ENCODE data around the gene TRIO. TPM values are rescaled to one million over a fixed set of nuclear protein-coding genes. Genes with fewer than 3 reads are reported as not detected.

TRIO gene
- total and polyA plus RNA-seq, 2 of the 8 experiments (the other 6 are each of a cell fraction or from before 2014, with no cell fraction given), result 35.1 to 69.1 TPM

DNA sequence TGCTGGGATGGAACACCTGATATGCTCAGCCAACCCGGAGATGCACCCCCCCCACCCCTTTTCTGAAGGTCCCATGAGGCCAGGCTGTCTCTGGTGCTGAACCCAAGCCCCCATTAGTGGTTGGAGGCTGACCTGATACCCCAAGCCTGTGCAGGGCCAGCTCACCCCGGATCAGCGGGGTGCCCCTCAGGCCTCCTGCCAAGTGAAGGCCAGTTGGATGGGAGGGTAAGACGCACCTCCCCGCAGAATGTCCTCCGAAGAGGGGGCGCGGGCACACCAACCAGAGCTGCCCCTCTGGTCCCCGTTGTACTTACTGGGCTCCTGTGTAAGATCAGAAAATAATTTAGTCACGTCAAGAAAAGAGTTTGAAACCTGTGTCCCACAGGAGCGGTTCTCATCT is 361.7 kb downstream of the TRIO start:
- Histone ChIP-seq H3K4me1 (replicated peaks in 1 of 4; ENCODE audit: control insufficient read depth in 3 of 4, insufficient read depth in 4 of 4, low read length in 3 of 4) (no peaks in the 10 kb centered on the region; a peak in 1 of 7 replicates), H3K27ac (ENCODE audit: low read depth, low read length) (no peak overlapping the region), H3K4me3 (ENCODE audit: extremely low read depth in 1 of 4, insufficient read depth in 2 of 4, low read depth in 3 of 4, low read length in 4 of 4) (no peak overlapping the region), H2BK5ac (ENCODE audit: low read depth, low read length) (no peak overlapping the region), H3K14ac (ENCODE audit: insufficient read length) (no peak overlapping the region), H2BK12ac (ENCODE audit: low read depth, low read length) (no peak overlapping the region), H3K36me3 (ENCODE audit: control insufficient read depth in 2 of 4, insufficient read depth in 4 of 4, low read length in 3 of 4) (peaks cover 0 to 18% (median 6%) of the 10 kb centered on the region in 4 experiments; a peak in 7 of 8 replicates), H3K18ac (ENCODE audit: extremely low read depth, low read length) (no peak overlapping the region), H4K91ac (replicated peaks; ENCODE audit: insufficient read length, low read length) (no peak overlapping the region), H2BK120ac (replicated peaks; ENCODE audit: low read depth, low read length) (no peak overlapping the region), H3K27me3 (replicated peaks in 1 of 4; ENCODE audit: control insufficient read depth in 3 of 4, extremely low read depth in 1 of 4, insufficient read depth in 3 of 4, low read length in 3 of 4) (no peaks in the 10 kb centered on the region), H3K23me2 (ENCODE audit: low read depth, low read length) (no peaks in the 10 kb centered on the region), H3K9ac (replicated peaks in 1 of 4; ENCODE audit: extremely low read depth in 1 of 4, low read depth in 3 of 4, low read length in 3 of 4) (no peak overlapping the region), H2BK20ac (ENCODE audit: low read length) (no peak overlapping the region), H3K9me3 (ENCODE audit: insufficient read depth in 2 of 2, low read depth in 1 of 2, low read length in 1 of 2) (no peaks in the 10 kb centered on the region), H2AK5ac (ENCODE audit: low read depth, low read length) (no peak overlapping the region), H2AFZ (ENCODE audit: low read length) (no peak overlapping the region), H3K79me2 (ENCODE audit: control insufficient read depth in 1 of 2, insufficient read depth in 2 of 2, low read length in 2 of 2) (no peaks in the 10 kb centered on the region), H4K8ac (ENCODE audit: extremely low read depth, insufficient read depth, low read length) (no peak overlapping the region), H2BK15ac (ENCODE audit: low read length) (no peak overlapping the region), H3K56ac (replicated peaks; ENCODE audit: insufficient read length, low read depth, low read length) (no peak overlapping the region), H3K79me1 (ENCODE audit: low read depth, low read length) (no peaks in the 10 kb centered on the region), H3K23ac (ENCODE audit: insufficient read length) (no peak overlapping the region), H3K4me2 (ENCODE audit: insufficient read depth in 1 of 2, low read depth in 2 of 2, low read length in 2 of 2) (no peak overlapping the region), H4K20me1 (replicated peaks in 1 of 2; ENCODE audit: control insufficient read depth in 1 of 2, insufficient read depth in 2 of 2, low read length in 2 of 2) (peaks cover 0 to 1% of the 10 kb centered on the region in 2 experiments), H3K4ac (replicated peaks; ENCODE audit: insufficient read length, low read depth, low read length) (no peak overlapping the region), H4K5ac (ENCODE audit: insufficient read length, low read depth, low read length) (no peak overlapping the region)
- ChIA-PET CTCF (ENCODE audit: partially characterized antibody) (interaction anchor here (0.5 to 6.5 kb wide), 40 partner anchors 8 to 314 kb away, joined by 3 to 51 read pairs (median 4); no protein-coding TSS in a partner anchor), POLR2A (ENCODE audit: partially characterized antibody) (interaction anchor here (0.5 to 1.4 kb wide), 3 partner anchors 11 to 44 kb away, joined by 3 read pairs; no protein-coding TSS in a partner anchor)
- no peak for DNase-seq (ENCODE audit: low read depth in 1 of 2, low spot score in 2 of 2)
- no peak for FAIRE-seq
- 89% methylated on average over 11 of the region's 11 CpGs; no CpG with 5 or more reads in 1 of the 2 experiments for WGBS, 2 experiments (ENCODE audit: extremely low coverage in 1 of 2, insufficient coverage in 1 of 2, insufficient read length in 1 of 2, insufficient replicate concordance in 2 of 2, low coverage in 1 of 2, low lambda C conversion rate in 2 of 2, missing lambda C conversion rate in 1 of 2)
- TF ChIP-seq ZNF274 (IDR thresholded peaks at IDR 0.05; ENCODE audit: borderline replicate concordance, extremely low read depth, low read length) (no peak), POU5F1 (IDR thresholded peaks at IDR 0.05; ENCODE audit: low read depth, low read length) (no peak), CREB1 (IDR thresholded peaks at IDR 0.05) (no peak), PHF8 (conservative IDR thresholded peaks at IDR 0.05; ENCODE audit: low read depth, low read length) (no peak), SAP30 (IDR thresholded peaks at IDR 0.05; ENCODE audit: insufficient read depth, insufficient replicate concordance, low read length) (no peak), SP4 (IDR thresholded peaks at IDR 0.05; ENCODE audit: low read length) (no peak), NANOG (IDR thresholded peaks at IDR 0.05; ENCODE audit: insufficient read depth, low read depth, low read length, poor library complexity, severe bottlenecking) (no peak), TAF7 (optimal IDR thresholded peaks at IDR 0.05; ENCODE audit: borderline replicate concordance, low read depth, low read length) (no peak), GABPA (IDR thresholded peaks at IDR 0.05; ENCODE audit: borderline replicate concordance, insufficient read depth, low read length) (no peak), NRF1 (IDR thresholded peaks at IDR 0.05; ENCODE audit: low read depth, low read length) (no peak), ATF2 (IDR thresholded peaks at IDR 0.05; ENCODE audit: low read length) (no peak)
- TF ChIP-seq, protein P1, sequence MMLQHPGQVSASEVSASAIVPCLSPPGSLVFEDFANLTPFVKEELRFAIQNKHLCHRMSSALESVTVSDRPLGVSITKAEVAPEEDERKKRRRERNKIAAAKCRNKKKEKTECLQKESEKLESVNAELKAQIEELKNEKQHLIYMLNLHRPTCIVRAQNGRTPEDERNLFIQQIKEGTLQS (IDR thresholded peaks at IDR 0.05; ENCODE audit: insufficient read depth, low read depth, low read length), result no peak
